ENCODE results near the gene SPATS2. TPM values are rescaled to one million over a fixed set of nuclear protein-coding genes. Genes with fewer than 3 reads are reported as not detected.

SPATS2 gene
- total and polyA plus RNA-seq, 2 donors (not counting 3 experiments of a cell fraction or from before 2014, with no cell fraction given), result 55.8 to 66.5 TPM

- Histone ChIP-seq H4K20me1 (replicated peaks; ENCODE audit: control insufficient read depth, extremely low read depth, insufficient read depth, low read length) (no peaks in the 10 kb centered on the region), H3K27ac (ENCODE audit: insufficient read depth, low read depth, low read length) (no peak overlapping the region), H3K9ac (replicated peaks; ENCODE audit: extremely low read depth, insufficient read depth, low read length) (no peak overlapping the region), H3K79me2 (ENCODE audit: control insufficient read depth, insufficient read depth, low read length) (no peaks in the 10 kb centered on the region), H3K4me2 (ENCODE audit: insufficient read depth, low read length) (no peak overlapping the region), H3K4me1 (ENCODE audit: control insufficient read depth, extremely low read depth, insufficient read depth, low read length) (peaks cover 12% of the 10 kb centered on the region), H3K27me3 (ENCODE audit: control insufficient read depth in 2 of 2, insufficient read depth in 2 of 2, low read length in 2 of 2) (peaks cover 52 to 70% of the 10 kb centered on the region in 2 experiments), H3K4me3 (replicated peaks in 1 of 3; ENCODE audit: insufficient read depth in 1 of 3, low read depth in 1 of 3, low read length in 3 of 3) (no peak overlapping the region), H2AFZ (ENCODE audit: low read depth, low read length) (no peak overlapping the region), H3K36me3 (ENCODE audit: control insufficient read depth in 2 of 2, extremely low read depth in 1 of 2, insufficient read depth in 2 of 2, low read length in 2 of 2) (no peaks in the 10 kb centered on the region), H3K9me1 (replicated peaks; ENCODE audit: control insufficient read depth, extremely low read depth, insufficient read depth, low read length) (no peaks in the 10 kb centered on the region), H3K9me3 (replicated peaks; ENCODE audit: control insufficient read depth, insufficient read depth, low read length) (no peaks in the 10 kb centered on the region)
- dilution Hi-C loops (cut with MboI; ENCODE audit: extremely low pct_ligation_motif_present, low sequenced_read_pairs), result no loop called here
- intact Hi-C loops (cut with micrococcal nuclease), result loop anchor here (10.0 kb wide), 1 partner anchor 405 kb away; the partner anchor contains the start of gene TMBIM6
- DNase-seq (ENCODE audit: low read depth, low spot score) (no peak), FAIRE-seq (no peak)
- ChIA-PET CTCF (interaction anchor here (0.9 to 2.9 kb wide), 2 partner anchors 8 to 17 kb away, joined by 5 to 105 read pairs; no protein-coding TSS in a partner anchor), POLR2A (no interaction called here)
- no peak for TF ChIP-seq GATA2 (IDR thresholded peaks at IDR 0.05; ENCODE audit: insufficient read depth, insufficient read length, low read depth, low read length)
- TF ChIP-seq POLR2A (IDR thresholded peaks at IDR 0.05; ENCODE audit: low read depth, low read length), result no peak
- TF ChIP-seq MYC (IDR thresholded peaks at IDR 0.05; ENCODE audit: low read depth, low read length), result no peak
- TF ChIP-seq EZH2 (IDR thresholded peaks at IDR 0.05; ENCODE audit: borderline replicate concordance, low read depth, low read length, severe bottlenecking), result no peak
- TF ChIP-seq FOS (IDR thresholded peaks at IDR 0.05; ENCODE audit: borderline replicate concordance, insufficient read depth, low read length), result no peak
- TF ChIP-seq, protein P1, sequence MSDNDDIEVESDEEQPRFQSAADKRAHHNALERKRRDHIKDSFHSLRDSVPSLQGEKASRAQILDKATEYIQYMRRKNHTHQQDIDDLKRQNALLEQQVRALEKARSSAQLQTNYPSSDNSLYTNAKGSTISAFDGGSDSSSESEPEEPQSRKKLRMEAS (IDR thresholded peaks at IDR 0.05; ENCODE audit: insufficient read depth, insufficient read length), result no peak
- TF ChIP-seq CTCF (IDR thresholded peaks at IDR 0.05; ENCODE audit: extremely low read depth in 1 of 2, insufficient read depth in 1 of 2, low read depth in 1 of 2, low read length in 2 of 2), result no peak
- no peak for TF ChIP-seq JUN (IDR thresholded peaks at IDR 0.05; ENCODE audit: borderline replicate concordance, insufficient read depth, insufficient read length, low read depth)
- TF ChIP-seq POLR2AphosphoS5 (IDR thresholded peaks at IDR 0.05; ENCODE audit: insufficient read depth, low read depth, low read length), result no peak
- no TSS peak for BruUV-seq (replicated peaks)
Measured at GRCh38 chr12:49340095-49340870, 27.0 kb upstream of the SPATS2 start.

Measured in endothelial cell of umbilical vein (primary cell).